NCI-H1048 (cell line): ENCODE results near the gene FNBP1.
A peak's percentile ranks its signal among the peaks of the same experiment; 100 is the strongest.

Source experiments
- DNase-seq: peaks from one replicate; lab custom pipeline; 2025; lab: John Stamatoyannopoulos, UW

The FNBP1 gene

DNA sequence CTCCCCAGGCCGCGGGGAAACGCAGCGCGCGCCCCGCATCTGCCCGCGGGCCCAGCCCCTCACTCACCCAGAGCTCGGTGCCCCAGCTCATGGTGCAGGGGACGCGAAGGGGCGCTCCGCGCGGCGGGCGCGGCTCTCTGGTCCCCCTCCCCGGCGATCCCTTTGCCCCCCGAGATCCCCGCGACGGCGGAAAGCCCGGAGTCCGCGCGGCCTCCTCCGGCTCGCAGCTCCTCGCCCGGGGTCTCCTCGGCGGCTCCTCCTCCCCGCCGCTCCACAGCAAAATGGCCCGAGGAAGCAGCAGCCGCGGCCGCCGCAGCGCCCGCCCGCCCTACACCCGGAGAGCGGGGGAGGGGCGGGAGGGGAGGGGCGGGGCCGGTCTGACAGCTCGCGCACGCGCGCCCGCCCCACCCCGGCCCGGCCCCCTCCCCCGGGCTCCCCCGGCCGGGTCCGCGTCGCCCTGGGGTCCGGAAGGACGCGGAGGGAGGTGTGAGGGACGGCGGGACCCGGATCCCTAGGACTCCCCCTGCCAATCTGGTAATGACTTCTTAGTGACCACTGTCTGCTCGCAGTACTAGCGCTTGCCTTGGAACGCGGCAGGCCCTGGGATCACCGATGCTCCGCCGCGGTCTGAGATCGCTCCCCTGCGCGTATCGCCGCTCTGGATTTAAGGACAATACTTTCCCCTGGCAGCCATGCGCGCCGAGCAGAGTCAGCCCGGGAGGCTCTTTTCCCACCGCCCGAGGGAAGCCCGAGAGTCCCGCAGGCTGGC is at the start of gene FNBP1:
FNBP1 (minus strand) TSS at position 305 of the 769 bp plus-strand sequence; CDS start at position 91, 214 bp downstream.
- peak; percentile 27 for DNase-seq

DNA sequence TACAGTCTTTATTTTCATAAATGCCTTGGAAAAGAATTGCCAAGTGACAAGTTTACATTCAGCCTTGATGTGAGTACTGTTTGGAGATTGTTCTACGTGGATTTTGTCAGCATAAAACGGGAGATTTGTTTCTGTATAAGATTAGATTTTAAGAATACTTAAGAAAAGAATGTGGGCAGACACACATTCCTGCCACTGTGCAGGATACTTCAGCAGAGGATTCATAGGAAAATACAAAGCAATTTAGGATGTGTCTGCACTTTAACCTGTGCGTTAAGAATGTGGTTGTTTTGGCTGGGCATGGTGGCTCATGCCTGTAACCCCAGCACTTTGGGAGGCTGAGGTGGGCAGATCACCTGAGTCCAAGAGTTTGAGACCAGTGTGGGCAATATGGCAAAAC is 47.9 kb upstream of the FNBP1 start:
- DNase-seq = no peak

DNA sequence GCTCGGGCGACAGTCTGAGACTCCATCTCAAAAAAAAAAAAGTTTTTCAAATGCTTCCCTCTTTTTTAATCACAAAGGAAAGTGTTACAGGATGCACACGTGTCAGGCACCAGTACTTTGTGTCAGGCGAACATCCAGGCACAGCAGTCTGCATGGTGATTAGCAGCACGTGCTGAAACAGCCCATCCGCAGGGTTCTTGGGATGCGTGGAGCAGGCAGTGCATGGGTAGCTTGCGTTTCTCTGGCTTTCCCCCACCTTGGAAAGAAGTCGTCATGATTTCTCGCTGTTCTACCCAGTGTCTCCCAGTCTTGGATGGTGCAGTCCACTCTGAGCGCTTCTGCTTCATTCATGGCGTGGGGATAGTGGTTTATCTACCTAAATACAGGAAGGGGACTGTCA is 46.2 kb upstream of the FNBP1 start:
- DNase-seq = no peak

DNA sequence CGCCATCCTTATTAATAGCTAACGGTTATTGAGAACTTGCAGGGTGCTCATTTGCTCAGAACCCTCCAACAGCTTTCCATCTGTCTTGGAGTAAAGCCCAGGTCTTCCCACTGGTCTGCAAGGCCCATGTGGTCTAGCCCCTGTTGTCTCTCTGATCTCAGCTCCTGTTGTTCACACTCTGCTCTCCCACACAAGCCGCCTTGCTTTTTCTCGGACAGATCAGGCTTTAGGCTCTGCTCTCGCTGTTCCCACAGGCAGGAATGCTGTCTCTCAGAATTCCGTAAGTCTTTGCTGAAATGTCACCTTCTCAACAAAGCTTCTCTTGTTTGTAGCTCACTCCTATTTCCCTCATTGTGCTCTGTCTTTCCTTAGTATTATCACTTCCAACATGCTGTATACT is 45.1 kb upstream of the FNBP1 start:
- no peak for DNase-seq

DNA sequence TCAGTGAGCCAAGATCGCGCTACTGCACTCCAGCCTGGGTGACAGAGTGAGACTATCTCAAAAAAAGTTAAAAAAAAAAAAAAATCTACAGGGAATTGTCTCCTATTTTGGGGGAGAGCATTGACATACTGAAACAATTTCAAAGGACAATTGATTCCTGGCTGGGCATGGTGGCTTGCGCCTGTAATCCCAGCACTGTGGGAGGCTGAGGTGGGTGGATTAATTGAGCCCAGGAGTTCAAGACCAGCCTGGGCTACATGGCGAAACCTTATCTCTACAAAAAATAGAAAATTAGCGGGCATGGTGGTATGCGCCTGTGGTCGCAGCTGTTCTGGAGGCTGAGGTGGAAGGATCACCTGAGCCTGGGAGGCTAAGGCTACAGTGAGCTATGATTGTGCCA is 41.3 kb upstream of the FNBP1 start:
- no peak for DNase-seq

DNA sequence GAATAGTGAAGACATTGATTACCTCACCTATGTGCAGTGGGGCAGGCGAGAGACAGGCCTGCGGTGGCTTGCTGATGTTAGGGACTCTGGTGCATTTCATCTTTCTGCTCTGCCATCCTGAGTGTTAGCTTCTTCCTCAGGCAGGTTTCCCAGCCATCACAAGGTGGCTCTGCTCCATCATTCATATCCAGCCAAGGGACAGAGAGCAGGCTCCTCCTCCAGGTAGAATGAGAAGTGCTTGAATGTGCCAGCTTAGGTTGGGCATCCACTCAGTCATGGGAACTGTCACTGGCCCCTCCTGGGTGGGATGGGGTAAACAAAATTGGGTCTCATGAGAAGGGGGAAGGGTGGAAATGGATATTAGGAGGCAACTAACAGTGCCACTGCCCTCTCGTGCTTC is 35.6 kb upstream of the FNBP1 start:
- no peak for DNase-seq

DNA sequence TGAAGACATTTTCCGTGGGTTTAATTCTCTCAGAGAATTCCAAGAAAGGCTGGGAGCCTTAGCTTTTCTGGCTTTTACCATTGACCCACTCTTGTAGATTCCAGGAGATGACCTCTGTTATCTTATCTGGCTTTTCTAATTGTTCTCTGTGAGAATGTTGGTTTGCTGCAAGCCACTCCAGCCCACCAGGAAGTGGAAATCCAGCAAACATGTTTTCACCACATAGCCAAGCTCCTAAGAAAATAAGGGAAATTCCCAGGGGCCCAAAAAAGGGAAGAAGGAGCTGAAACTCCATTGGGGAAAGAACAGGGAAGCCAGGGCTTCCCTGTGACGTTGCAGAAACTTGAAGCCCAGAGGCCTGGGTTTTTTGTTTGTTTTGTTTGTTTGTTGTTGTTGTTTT is 30.4 kb upstream of the FNBP1 start:
- DNase-seq = no peak

DNA sequence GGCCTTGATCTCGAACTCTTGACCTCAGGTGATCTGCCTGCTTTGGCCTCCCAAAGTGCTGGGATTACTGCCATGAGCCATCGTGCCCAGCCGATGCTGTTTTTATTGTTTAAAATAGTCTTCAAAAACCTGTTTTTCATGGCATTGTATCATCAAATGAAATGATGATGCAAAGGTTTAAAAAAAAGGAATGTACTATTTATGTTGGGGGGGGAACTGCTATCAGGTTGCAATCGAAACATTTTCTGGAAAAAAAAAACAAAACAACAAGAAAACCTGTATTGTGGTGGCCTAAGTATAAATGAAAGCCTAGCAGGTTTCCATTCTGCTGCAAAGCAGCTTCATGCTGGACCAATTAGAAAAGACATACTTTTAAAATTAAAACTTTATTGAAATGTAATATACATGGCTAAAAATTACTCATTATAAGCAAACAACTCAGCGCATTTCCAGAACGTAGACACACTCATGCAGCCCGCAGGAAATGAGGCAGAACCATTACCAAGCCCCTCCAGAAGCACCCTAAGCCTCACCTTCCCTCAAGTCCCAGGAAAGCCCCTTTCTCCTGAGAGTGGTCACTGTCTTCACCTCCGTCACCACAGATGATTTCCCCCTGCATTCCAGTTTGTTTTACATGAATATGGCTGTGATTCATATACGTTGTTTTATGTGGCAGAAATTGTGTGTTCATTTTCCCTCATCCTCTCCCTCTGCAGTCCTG is 29.7 kb upstream of the FNBP1 start:
- no peak for DNase-seq

DNA sequence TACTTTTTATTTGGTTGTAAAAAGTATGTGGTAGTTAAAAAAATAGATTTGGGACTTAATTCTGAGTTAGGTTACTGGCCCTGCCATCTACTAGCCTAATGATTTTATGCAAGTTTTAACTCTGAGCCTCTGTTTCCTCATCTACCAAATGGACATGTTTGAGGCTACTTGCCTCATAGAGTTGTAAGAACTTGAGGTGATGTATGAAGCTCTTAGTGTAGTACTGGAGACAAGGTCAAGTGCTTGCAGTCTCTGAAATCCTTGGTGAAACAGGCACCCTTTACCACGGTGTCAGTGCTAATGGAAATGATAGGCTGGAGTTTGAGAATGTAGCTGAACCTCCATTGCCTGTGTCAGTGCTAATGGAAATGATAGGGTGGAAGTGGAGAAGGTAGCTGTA is 26.1 kb upstream of the FNBP1 start:
- DNase-seq = no peak

DNA sequence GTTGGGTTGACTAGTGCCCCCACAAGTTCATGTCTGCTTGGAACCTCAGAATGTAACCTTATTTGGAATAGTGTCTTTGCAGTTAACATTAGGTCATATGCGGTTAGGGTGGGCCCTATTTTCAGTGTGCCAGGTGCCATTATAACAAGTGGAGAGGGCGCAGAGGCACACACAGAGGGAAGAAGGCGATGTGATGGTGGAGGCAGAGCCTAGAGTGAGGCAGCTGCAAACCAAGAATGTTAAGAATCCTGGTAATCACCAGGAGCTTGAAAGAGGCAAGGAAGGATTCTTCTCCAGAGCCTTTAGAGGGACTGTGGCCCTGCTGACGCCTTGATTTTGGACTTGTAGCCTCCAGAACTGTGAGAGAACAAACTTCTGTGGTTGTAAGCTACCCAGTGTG is 21.6 kb upstream of the FNBP1 start:
- no peak for DNase-seq

DNA sequence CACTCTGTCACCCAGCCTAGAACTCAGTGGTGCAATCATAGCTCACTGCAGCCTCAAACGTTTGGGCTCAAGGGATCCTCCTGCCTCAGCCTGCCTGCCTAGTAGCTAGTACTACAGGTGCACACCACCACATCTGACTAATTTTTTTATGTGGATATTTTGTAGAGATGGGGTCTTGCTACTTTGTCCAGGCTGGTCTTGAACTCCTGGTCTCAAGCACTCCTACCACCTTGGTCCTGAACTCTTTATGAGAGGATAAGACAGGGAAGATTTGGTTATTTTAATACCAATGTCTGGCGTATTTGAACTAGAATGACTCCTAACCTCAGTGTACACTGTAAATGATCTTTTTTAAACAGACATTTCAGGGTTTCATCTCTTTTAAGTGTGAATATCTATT is 19.8 kb upstream of the FNBP1 start:
- no peak for DNase-seq

DNA sequence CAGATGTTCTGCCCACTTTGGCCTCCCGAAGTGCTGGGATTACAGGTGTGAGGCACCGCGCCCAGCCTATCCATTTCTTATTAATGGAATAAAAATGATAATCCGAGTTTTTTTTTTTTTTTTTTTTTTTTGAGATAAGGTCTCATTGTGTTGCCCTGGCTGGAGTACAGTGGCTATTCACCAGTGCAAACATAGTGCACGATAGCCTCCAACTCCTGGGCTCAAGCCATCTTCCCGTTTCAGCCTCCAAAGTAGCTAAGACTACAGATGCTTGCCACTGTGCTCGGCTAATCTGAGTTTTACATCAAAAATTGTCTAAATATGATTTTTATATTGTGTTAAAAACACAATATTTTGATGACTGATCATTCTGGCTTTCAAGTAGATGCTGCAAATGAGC is 17.3 kb upstream of the FNBP1 start:
- DNase-seq = no peak

DNA sequence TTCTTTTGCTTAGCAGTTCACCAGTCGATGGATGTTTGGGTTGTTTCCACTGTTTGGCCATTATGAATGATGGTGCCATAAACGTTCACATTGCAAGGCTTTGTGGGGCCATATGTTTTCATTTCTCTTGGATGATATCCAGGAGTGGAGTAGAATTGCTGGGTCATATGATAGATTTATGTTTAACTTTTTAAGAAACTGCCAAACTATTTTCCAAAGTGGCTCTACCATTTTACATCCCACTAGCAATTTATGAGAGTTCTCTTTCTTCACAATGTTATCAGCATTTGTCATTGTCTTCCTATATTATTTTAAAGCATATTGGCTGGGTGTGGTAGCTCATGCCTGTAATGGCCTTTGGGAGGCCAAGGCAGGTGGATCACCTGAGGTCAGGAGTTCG is 15.9 kb upstream of the FNBP1 start:
- no peak for DNase-seq

DNA sequence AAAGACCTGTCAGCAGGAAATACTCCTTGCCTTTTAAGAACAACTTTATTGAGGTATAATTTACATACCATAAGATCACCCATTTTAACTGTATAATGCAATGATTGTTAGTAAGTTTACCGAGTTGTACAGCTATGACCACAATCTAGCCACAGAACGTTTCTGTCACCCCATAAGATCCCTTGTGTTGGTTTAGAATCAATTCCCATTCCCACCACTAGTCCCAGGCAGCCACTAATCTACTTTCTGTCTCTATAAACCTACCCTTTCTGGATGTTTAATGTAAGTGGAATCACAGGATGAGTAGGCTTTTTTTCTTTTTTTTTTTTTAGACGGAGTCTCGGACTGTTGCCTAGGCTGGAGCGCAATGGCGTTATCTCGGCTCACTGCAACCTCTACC is 15.2 kb upstream of the FNBP1 start:
- no peak for DNase-seq

DNA sequence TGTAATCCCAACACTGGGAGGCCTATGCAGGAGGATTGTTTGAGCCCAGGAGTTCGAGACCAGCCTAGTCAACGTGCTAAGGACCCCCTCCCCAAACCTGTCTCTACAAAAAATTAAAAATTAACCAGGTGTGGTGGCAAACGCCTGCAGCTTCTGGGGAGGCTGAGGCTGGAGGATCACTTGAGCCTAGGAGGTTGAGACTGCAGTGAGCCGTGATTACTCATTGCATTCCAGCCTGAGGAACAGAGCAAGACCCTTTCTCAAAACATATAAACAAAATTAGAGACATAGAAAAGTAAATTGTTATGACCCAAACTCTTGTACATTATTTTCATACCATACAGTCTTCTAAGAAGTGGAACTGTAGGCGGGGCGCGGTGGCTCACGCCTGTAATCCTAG is 11.8 kb upstream of the FNBP1 start:
- no peak for DNase-seq

DNA sequence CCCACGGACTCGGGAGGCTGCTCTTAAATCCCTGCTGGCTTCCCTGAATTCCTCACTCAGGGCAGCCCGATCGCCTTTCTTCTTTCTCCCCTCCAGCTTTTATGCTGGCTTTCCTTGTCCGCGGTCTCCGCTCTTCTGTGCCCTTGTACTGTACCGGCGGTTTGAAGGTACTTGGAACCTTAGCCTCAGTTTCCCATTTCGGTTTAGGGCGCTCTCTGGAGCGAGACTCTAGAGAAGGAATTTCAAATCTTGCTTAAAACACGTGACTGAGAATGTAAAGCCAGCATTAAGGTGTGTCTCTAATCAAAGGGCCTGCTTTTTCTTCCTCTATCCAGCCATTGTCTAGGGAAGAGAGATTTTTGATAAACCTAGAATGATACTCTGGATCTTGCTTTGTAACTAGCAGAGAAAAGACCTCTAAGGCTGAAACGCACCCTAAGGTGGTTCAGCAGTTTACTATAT is 11.4 kb upstream of the FNBP1 start:
- no peak for DNase-seq

DNA sequence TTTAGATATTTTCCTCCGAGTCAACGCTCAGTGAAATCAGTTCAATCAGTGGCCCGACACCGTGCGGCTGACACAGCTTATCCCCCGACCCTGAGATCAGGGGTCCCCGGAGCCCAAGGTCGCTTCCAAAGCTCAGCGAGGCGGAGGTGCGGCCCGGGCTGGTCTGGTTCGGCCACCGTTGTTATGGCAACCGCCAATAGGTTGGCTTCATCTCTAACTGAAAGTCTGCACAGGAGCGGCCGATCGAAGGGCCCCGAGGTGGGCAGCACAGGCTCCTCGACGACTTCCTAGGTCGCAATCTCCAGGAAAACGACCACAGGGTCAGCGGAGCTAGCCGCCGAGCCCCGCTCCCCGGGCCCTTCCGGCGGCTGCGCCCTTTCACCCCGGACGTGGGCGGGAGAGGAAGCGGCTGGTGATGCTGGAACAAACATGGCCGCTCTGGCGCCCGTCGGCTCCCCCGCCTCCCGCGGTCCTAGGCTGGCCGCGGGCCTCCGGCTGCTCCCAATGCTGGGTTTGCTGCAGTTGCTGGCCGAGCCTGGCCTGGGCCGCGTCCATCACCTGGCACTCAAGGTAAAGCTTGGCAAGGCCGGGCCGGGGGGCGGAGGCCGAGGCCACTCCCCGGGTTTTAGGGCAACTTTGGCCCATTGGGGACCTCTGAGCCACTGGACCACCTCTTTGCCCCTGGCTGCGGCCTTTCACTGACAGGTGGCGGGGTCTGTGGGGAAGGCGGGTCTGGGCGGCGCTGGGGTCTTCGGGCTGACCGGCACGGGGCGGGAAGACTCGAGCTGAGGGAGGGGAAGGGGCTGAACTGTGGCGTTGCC is 10.7 kb upstream of the FNBP1 start, which contains the start of gene GPR107:
GPR107 (plus strand) TSS at position 403 of the 821 bp plus-strand sequence; CDS start at position 430, 27 bp downstream.
- DNase-seq = no peak

DNA sequence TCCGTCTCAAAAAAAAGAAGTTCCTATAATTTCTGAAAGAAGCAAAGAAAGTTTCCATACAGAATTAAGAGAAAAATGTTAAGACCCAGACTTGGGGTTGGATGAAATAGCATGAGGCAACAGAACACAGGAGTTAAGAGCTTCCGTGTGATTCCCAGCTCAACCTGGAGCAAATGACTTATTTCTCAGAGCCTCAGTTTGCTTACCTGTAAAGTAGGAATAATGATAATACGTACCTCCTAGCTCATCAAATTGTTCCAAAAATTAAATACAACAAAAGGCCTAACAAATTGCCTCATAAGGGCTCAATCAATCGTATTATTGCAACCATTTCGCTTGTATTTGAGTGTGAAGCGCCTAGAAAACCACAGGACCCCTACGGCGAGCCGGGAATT is 10.1 kb upstream of the FNBP1 start:
- no peak for DNase-seq

DNA sequence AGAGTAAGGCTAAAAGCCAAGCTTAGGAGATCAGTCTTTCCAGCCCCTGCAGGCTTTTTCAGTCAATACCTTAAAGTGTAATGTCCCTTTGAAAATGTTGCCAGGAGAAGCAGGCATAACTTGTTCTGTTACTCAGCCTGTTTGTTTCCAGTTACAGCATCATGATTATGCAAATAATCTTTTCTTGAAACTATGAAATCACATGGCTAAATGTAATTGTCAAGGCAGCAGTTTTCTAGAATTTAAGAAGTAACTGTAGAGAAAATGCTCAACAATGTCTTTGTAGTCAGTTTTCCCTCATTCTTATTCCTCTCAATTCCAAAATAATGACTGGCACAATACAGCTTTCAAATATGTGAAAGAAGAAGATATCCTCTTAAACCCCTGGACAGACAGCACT is 8.9 kb upstream of the FNBP1 start:
- DNase-seq = peak; percentile 38

DNA sequence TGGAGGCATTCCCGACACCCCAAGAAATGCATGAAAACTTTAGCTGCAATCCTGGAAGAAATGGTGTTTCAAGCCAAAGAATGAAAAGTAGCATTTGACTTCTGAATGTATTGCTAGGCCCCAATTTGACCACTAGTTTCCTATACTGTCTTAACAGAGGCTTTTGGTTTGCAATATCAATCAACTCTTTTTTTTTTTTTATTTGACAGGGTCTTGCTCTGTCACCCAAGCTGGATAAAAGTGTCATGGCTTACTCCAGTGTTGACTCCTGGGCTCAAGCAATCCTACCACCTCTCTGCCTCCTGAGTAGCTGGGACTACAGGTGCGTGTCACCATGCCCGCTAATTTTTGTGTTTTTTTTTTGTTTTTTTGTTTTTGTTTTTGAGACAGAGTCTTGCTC is 7.5 kb upstream of the FNBP1 start:
- DNase-seq = no peak

DNA sequence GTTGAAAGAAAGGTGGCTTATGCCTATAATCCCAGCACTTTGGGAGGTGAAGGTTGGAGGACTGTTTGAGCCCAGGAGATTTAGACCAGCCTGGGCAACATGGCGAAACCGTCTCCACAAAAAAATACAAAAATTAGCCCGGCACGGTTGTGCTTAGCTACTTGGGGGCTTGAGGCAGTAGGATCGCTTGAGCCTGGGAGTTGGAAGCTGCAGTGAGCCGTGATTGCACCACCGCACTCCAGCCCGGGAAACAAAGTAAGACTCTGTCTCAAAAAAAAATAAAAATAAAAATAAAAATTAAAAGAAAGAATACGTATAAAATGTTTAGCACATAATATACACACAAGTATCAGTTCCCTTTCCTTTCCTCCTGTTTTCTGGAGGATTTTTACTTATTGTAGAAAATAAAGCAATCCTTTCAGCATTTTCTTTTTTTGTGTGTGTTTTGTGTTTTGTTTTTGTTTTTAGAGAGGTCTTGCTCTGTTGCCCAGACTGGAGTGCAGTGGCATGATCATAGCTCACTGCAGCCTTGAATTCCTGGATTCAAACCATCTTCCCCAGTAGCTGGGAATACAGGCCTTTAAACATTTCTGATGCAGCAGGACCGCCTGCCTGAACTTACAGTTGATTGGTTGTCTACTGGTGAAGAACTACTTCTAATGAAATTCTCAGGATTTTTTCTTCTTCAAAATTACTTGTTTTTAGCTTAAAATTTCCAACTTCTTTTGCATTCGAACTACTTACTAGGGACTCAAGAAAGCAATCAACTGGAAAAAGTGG is 6.6 kb upstream of the FNBP1 start:
- DNase-seq = no peak
